T-helper 1 cell treated with Interleukin-12 subunit alpha and Interleukin-12 subunit beta and Interleukin-4 antibody, amounts not matched to agents 30 μg/mL and 1 μg/mL, for 36 hours (primary cell): Measurements from ENCODE around the gene UCHL1.

Source experiments
- H3K27ac Mint-ChIP-seq: one replicate; pipeline ENCODE4 v1.8.0; 2021; ENCODE audit warnings: mild to moderate bottlenecking, mixed read lengths
- H3K27me3 Mint-ChIP-seq: one replicate; pipeline ENCODE4 v1.8.0; 2021; ENCODE audit warnings: low read depth, mixed read lengths
- H3K36me3 Mint-ChIP-seq: one replicate; pipeline ENCODE4 v1.8.0; 2021; ENCODE audit warnings: low read depth, mixed read lengths
- H3K4me1 Mint-ChIP-seq: one replicate; pipeline ENCODE4 v1.8.0; 2021; ENCODE audit warnings: low read depth, mixed read lengths
- H3K4me3 Mint-ChIP-seq: one replicate; pipeline ENCODE4 v1.8.0; 2021; ENCODE audit warnings: mild to moderate bottlenecking, moderate library complexity, mixed read lengths
- H3K9me3 Mint-ChIP-seq: one replicate; pipeline ENCODE4 v1.8.0; 2021; ENCODE audit warnings: mixed read lengths

UCHL1 gene

DNA sequence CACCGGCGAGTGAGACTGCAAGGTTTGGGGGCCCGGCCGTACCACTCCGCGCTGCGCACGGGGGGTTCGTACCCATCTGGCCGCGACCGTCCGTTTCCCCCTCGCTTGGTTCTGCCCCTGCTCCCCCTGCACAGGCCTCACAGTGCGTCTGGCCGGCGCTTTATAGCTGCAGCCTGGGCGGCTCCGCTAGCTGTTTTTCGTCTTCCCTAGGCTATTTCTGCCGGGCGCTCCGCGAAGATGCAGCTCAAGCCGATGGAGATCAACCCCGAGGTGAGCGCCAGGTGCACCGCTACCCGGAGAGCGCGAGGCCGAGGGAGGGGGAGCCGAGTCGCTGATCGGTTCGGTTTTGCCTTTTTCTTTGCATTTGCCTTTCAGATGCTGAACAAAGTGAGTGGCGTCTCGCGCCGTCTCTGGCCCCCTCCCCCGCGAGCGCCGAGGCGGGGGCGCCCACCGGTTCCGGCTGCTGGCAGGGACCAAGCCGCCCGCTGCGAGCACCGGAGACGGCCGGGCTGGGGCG lies at the start of gene UCHL1:
TSS of gene UCHL1 (plus strand) at position 189 of the 517 bp plus-strand sequence. CDS start at position 238, 49 bp downstream.
- Mint-ChIP-seq H3K27ac (no peak within 1 kb of the TSS), H3K27me3 (peaks cover 61% of the 10 kb centered on the region), H3K4me3 (peak within 1 kb of the TSS; percentile 54), H3K4me1 (peaks cover 5% of the 10 kb centered on the region), H3K9me3 (no peaks in the 10 kb centered on the region), H3K36me3 (no peaks in the 10 kb centered on the region)

DNA sequence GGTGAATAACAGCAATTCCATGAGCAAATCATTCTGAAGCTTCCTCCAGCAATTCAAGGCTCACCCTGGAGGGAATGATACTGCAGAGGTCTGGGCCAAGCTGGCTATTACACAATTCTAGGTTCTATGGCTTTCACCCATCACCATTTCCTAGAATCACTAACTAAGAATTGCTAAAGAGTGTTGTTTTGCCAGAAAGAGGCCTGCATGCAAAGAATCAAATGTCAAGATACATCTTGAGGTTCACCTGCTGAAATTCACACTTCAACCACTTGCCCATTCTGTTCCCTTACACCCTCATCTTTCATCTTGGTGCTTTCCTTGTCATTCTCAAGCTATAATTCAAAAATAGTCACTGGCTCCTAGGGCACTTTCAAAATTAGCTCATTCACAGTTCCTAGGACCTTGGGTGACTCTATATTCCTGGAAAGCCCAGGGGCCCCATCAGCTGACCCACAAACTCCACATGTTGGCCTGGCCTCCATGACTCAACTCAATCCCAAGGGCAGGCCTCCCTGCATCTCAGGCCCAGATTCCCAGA lies 49.4 kb upstream of the UCHL1 start:
- Mint-ChIP-seq H3K36me3 (no peaks in the 10 kb centered on the region), H3K27me3 (peaks cover 11% of the 10 kb centered on the region), H3K27ac (peak overlapping the region; percentile 37), H3K9me3 (no peaks in the 10 kb centered on the region), H3K4me1 (peaks cover 7% of the 10 kb centered on the region), H3K4me3 (no peak overlapping the region)

DNA sequence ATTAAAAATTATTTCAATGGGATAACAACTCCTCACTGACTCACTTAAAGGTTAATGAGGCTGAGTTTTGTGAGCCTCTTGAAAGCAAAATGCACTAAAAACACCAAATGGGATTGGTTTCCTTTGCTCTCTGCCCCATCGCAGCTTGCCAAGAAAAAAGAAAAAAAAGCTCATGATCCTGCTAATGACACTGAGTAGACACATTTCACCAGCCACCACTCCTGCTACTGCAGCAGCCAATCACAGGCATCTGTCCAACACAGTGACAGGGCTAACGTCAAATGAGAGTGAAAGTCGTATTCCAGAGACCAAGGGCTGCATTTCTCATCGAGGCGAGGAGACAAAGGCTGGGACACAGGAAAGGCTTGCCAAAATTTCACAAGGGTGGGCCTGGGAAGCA lies 47.5 kb upstream of the UCHL1 start:
- Mint-ChIP-seq H3K4me1 (peaks cover 14% of the 10 kb centered on the region), H3K27me3 (peaks cover 22% of the 10 kb centered on the region), H3K27ac (no peak overlapping the region), H3K36me3 (no peaks in the 10 kb centered on the region), H3K9me3 (no peaks in the 10 kb centered on the region), H3K4me3 (no peak overlapping the region)

DNA sequence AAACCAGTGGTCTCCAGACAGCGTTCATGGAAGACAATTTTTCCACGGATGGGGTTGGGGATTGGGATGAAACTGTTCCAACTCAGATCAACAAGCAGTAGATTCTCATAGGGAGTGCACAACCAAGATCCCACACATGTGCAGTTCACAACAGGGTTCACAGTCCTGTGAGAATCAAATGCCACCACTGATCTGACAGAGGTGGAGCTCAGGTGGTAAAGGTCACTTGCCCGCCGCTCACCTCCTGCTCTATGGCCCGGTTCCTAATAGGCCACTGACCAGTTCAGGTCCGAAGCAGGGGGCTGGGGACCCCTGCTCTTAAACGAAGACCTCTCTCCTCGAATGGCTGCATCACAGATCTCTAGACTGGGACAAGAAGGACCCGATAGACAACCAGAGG lies 46.8 kb upstream of the UCHL1 start:
- Mint-ChIP-seq H3K27ac (no peak overlapping the region), H3K9me3 (no peaks in the 10 kb centered on the region), H3K4me1 (peaks cover 16% of the 10 kb centered on the region), H3K27me3 (peaks cover 26% of the 10 kb centered on the region), H3K36me3 (no peaks in the 10 kb centered on the region), H3K4me3 (no peak overlapping the region)

DNA sequence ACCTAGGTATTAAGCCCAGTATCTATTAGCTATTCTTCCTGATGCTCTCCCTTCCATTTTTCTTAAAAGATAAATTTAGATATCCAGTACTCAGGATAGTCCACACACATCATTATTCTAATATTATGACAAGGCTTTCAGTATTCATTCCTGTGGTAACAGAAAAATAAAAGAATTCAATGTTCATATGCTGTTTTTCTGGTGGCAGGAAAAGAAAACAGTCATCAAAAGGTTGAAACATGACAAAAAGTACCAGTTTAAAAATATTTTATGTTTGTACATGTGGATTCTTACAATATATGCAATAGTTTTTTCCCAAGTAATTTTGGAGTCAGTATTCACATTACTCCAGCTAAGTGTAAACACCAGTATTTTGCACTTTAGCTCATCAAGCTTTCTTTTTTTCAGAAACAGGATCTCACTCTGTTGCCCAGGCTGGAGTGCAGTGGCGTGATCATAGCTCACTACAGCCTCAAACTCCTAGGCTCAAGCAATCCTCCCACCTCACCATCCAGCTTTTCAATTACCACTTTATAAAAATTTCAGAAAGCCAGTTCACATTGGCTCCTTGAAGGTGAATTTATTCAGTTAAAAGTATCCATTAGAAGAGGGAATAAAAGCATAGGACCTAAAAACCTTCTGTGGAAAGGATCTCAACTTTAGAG lies 44.6 kb upstream of the UCHL1 start:
- peak overlapping the region; percentile 78 for H3K4me3 Mint-ChIP-seq
- H3K36me3 Mint-ChIP-seq, result no peaks in the 10 kb centered on the region
- H3K27me3 Mint-ChIP-seq, result peaks cover 44% of the 10 kb centered on the region
- H3K9me3 Mint-ChIP-seq, result no peaks in the 10 kb centered on the region
- H3K4me1 Mint-ChIP-seq, result peaks cover 25% of the 10 kb centered on the region
- no peak overlapping the region for H3K27ac Mint-ChIP-seq

DNA sequence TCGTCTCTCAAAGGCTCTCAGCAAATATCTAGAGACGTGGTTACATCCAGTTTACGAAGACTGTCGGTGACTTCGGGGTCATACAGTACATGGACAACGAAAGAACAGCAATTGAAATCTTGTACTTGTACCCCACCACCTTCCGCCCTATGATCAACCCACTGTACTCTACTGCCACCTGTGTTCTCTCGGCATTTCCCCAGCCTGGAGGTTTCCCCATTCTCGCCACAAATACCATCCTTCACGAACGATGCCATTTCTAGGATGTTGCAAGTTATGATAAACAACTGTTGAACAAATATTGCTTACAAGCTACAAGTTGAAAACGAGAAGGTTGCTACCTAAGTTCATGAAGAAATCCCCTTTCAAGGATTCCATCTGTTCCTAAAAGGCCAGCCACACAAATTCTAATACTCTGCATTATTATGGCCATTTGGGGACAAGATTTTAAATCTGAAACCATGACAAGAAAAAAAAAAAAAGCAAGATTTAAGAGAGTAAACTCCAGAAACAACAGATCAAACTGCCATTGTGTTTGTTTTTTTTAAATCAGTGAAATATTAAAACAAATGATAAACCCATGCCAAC lies 44.0 kb upstream of the UCHL1 start:
- Mint-ChIP-seq H3K4me1 (peaks cover 23% of the 10 kb centered on the region), H3K36me3 (no peaks in the 10 kb centered on the region), H3K9me3 (no peaks in the 10 kb centered on the region), H3K27me3 (peaks cover 50% of the 10 kb centered on the region), H3K27ac (no peak overlapping the region), H3K4me3 (peak overlapping the region; percentile 78)

DNA sequence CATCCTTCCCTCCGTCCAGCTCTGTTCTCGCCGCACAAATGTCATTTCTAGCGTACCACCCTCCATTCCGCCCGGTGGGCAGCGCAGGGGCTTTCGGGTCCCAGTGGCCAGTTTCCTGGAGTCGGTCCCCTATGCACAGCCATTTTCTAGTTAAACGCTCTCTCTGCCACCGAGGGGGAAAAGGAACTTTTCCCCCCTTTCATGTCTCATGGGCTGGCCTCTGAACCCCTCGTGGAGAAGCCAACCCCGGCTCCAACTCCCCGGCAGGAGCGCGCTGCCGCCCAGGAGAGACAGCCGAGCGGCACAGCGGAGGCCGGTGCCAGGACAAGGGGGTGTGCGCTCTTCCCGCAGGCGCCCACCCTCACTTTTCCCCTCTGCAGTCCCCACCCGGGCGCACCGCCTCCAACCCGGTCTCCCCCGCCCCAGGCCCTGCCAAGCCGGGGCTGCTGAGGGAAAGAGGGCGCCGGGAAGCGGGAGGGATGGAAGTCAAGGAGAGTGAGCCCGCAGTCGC lies 43.0 kb upstream of the UCHL1 start:
- Mint-ChIP-seq H3K36me3 (no peaks in the 10 kb centered on the region), H3K27ac (peak overlapping the region; percentile 9), H3K27me3 (peaks cover 58% of the 10 kb centered on the region), H3K4me3 (peak overlapping the region; percentile 78), H3K9me3 (no peaks in the 10 kb centered on the region), H3K4me1 (peaks cover 21% of the 10 kb centered on the region)

DNA sequence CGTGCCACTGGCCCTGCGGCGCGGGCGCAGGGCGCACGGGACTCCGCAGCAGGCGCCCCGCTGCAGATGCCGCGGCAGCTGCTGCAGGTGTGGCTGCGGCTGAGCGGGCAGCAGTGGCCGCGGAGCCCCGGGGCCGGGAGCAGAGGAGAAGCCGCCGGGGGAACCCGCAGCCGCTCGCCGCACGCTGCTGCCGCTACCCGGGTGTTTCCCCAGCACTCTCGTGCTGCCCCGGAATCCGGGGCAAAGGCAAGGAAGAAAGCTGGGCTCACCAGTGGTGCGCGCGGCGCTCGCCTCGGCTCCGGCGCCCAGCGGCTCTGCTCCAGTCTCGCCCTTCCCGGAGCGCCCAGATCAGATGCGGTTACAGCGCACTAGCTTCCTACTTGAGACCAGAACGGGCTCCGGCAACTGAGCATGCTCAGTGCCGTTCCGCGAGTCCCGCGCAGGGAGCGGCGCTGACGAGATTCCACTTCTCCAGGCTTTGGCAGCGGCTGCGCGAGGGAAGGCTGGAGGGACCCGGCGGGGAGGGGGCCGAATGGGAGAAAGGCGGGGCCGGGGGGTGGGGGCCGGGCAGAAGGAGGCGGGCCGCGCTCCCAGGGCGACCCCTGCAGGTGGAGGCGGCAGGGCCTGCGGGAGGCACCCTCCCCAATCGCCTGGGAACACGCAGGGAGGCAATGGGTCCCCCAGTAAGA lies 42.4 kb upstream of the UCHL1 start, which contains the start of gene APBB2:
TSS of gene APBB2 (minus strand) at position 407 of the 689 bp plus-strand sequence. CDS start 181,288 bp downstream, outside the sequence.
- H3K36me3 Mint-ChIP-seq, result no peaks in the 10 kb centered on the region
- peak within 1 kb of the TSS; percentile 9 for H3K27ac Mint-ChIP-seq
- peaks cover 62% of the 10 kb centered on the region for H3K27me3 Mint-ChIP-seq
- peaks cover 21% of the 10 kb centered on the region for H3K4me1 Mint-ChIP-seq
- no peaks in the 10 kb centered on the region for H3K9me3 Mint-ChIP-seq
- H3K4me3 Mint-ChIP-seq, result peak within 1 kb of the TSS; percentile 78

DNA sequence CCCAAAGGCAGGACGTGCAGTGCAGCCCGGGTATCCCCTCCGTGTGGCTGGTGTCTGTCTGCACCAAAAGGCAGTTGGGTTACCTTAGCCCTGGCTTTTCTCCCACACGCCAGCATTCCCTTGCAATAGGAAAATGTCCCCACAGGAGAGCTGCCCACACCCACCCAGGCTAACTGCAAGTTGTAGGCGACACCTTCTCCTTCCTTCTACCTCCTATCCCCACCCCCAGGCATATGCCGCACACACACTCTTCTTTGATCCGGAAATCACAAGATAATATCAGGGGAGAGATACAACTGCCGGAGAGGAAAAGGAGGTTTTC lies 41.9 kb upstream of the UCHL1 start:
- H3K9me3 Mint-ChIP-seq, result no peaks in the 10 kb centered on the region
- peak overlapping the region; percentile 62 for H3K4me3 Mint-ChIP-seq
- peaks cover 21% of the 10 kb centered on the region for H3K4me1 Mint-ChIP-seq
- peaks cover 65% of the 10 kb centered on the region for H3K27me3 Mint-ChIP-seq
- no peak overlapping the region for H3K27ac Mint-ChIP-seq
- no peaks in the 10 kb centered on the region for H3K36me3 Mint-ChIP-seq

DNA sequence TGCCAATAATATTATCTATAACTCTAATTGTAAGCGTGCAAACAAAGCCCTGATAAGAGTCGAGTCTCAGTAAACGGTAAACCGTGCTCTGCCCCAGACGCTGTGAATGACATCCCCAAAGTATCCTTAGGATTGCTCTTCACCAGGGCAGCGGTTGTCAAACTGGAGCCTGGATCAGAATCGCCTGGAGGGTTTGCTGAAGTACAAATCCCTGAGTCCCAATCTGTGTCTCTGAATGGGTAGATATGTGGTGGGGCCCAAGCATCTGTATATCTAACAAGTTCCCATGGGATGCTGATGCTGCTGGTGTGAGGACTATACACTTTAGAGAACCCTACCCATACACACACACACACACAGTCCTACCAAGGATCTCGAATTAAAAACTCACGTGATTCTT lies 41.6 kb upstream of the UCHL1 start:
- Mint-ChIP-seq H3K4me1 (peaks cover 21% of the 10 kb centered on the region), H3K4me3 (peak overlapping the region; percentile 62), H3K27me3 (peaks cover 65% of the 10 kb centered on the region), H3K27ac (no peak overlapping the region), H3K36me3 (no peaks in the 10 kb centered on the region), H3K9me3 (no peaks in the 10 kb centered on the region)

DNA sequence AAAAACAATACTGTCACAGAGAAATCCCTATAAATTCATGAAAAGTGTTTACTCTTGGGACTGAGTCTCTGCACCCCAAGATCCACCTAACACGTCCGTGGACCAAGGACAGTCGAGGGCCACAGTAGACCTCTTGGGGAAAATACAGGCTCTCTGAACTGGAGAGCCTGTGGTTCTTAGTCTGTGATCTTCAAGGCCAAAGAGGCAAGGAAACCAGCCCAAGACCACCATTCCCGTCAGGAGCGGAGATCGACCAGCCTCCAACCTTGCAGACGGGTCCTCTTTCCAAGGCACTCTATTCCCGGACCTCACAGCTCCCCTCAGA lies 40.8 kb upstream of the UCHL1 start:
- Mint-ChIP-seq H3K27ac (peak overlapping the region; percentile 47), H3K36me3 (no peaks in the 10 kb centered on the region), H3K27me3 (peaks cover 69% of the 10 kb centered on the region)

DNA sequence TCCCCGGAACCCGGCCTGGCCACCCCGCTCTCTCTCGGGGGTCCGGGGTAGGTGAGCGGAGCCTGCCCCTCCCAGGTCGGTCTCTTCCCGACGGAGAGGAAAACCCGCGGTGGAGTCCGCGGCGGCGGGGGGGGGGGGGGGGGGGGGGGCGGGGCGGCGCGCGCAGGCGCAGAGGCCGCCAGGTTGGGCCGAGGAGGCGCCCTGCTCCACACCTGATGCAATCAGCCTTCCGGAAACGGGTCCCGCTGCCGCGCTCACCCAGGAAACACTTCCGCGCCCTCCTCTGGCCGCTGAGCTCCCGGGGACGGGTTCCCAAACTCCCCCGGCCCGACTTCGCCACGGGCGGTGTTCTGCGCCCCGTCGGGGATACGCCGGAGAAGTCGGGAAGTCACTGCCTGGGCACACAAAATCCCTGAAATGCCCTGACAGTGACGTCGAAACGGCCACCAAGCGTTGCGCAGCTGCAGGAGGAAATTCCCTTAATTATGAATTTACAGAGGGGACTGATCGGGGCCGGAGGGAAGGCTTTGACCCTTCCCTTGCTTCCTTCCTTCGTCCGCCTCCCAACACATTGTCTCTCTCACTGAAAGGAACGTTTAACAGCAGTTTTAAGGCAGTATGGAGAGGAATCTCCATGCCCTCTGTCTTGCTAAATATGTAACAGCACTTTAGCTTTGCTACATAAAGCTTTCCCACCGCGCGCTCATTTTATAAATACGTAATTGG lies 40.3 kb upstream of the UCHL1 start:
- peak overlapping the region; percentile 75 for H3K4me3 Mint-ChIP-seq
- H3K4me1 Mint-ChIP-seq, result peaks cover 21% of the 10 kb centered on the region
- no peaks in the 10 kb centered on the region for H3K36me3 Mint-ChIP-seq
- H3K9me3 Mint-ChIP-seq, result no peaks in the 10 kb centered on the region
- H3K27ac Mint-ChIP-seq, result peak overlapping the region; percentile 55
- peaks cover 75% of the 10 kb centered on the region for H3K27me3 Mint-ChIP-seq

More for the DNA sequence above, 40.8 kb upstream of the UCHL1 start:
- peaks cover 21% of the 10 kb centered on the region for H3K4me1 Mint-ChIP-seq
- no peaks in the 10 kb centered on the region for H3K9me3 Mint-ChIP-seq
- H3K4me3 Mint-ChIP-seq, result peak overlapping the region; percentile 73

DNA sequence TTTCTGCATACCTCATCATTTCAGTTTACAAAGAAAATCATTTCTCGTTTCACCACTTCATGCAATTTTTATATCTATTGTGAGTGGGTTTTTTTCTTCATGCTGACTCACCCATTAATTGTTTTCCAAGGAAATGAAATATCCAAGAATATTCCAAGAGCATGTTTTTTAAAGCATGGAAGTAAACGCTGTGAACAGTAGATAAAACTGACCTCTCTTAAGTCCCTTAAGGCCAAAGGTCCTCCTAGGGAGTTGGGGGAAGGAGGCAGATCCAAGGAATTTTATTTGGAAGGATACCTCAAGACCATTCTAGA lies 39.8 kb upstream of the UCHL1 start:
- Mint-ChIP-seq H3K27ac (peak overlapping the region; percentile 55), H3K9me3 (no peaks in the 10 kb centered on the region), H3K27me3 (peaks cover 70% of the 10 kb centered on the region), H3K4me1 (peaks cover 21% of the 10 kb centered on the region), H3K36me3 (no peaks in the 10 kb centered on the region), H3K4me3 (peak overlapping the region; percentile 75)

DNA sequence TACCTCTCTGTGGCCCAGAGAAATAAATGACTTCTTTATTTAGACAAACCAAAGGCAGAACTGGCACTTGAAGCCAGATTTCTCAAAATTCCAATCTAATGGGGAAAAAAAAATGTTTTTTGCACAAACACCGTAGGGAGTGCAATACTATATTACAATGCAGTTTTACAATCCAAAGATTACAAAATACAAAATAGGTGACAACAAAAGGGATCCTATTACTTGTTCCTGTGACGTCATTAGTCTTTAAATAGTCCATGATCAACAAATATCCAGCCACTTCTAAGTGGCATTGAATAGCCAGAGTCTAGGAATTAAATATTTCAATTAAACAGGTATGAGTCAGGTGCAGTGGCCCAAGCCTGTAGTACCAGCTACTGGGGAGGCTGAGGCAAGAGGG lies 39.4 kb upstream of the UCHL1 start:
- H3K27ac Mint-ChIP-seq, result no peak overlapping the region
- H3K4me3 Mint-ChIP-seq, result peak overlapping the region; percentile 75
- peaks cover 68% of the 10 kb centered on the region for H3K27me3 Mint-ChIP-seq
- H3K36me3 Mint-ChIP-seq, result no peaks in the 10 kb centered on the region
- H3K4me1 Mint-ChIP-seq, result peaks cover 21% of the 10 kb centered on the region
- no peaks in the 10 kb centered on the region for H3K9me3 Mint-ChIP-seq
